Skeletal muscle tissue (tissue), 4 donors: ENCODE results near the gene CERS5. TPM values are rescaled to one million over a fixed set of nuclear protein-coding genes. Genes with fewer than 3 reads are reported as not detected.
A peak's percentile ranks its signal among the peaks of the same experiment; 100 is the strongest.

Experiments used
- H3K27ac ChIP-seq: one replicate; pipeline ENCODE4 v1.7.0; 2013; ENCODE audit warnings: mild to moderate bottlenecking, low read depth, low read length, inconsistent platforms
- H3K27me3 ChIP-seq, 3 donors: one replicate each; pipeline ENCODE4 v1.7.0; 2013; ENCODE audit warnings: low read length in 3 of 3; ENCODE audit not compliant: control insufficient read depth in 3 of 3, insufficient read depth in 3 of 3
- H3K36me3 ChIP-seq, 3 donors: one replicate each; pipeline ENCODE4 v1.7.0; 2013; ENCODE audit warnings: low read length in 3 of 3; ENCODE audit not compliant: control insufficient read depth in 3 of 3, insufficient read depth in 3 of 3
- H3K4me1 ChIP-seq, 3 donors: one replicate each; pipeline ENCODE4 v1.7.0; 2013; ENCODE audit warnings: low read length in 3 of 3, mild to moderate bottlenecking in 3 of 3; ENCODE audit not compliant: control insufficient read depth in 3 of 3, insufficient read depth in 3 of 3
- H3K4me3 ChIP-seq, 3 donors: one replicate each; pipeline ENCODE4 v1.7.0; 2013; ENCODE audit warnings: low read length in 3 of 3
- H3K9ac ChIP-seq, 3 donors: one replicate each; pipeline ENCODE4 v1.7.0; 2013; ENCODE audit warnings: low read length in 3 of 3, mild to moderate bottlenecking in 3 of 3, moderate library complexity in 2 of 3, low read depth in 1 of 3
- H3K9me3 ChIP-seq, 3 donors: one replicate each; pipeline ENCODE4 v1.7.0; 2013; ENCODE audit warnings: low read length in 3 of 3; ENCODE audit not compliant: control insufficient read depth in 3 of 3
- total RNA-seq: library from RNA; depleted of rRNA; stranded (reverse); fragments of >200 nt; gene quantifications from one replicate; pipeline ENCODE4 v1.2.3, GENCODE V29; 2014
- donor health status: Osteomylitis.

CERS5 gene
- total RNA-seq, 1 donor from 2014 or later = 43.8 TPM

DNA sequence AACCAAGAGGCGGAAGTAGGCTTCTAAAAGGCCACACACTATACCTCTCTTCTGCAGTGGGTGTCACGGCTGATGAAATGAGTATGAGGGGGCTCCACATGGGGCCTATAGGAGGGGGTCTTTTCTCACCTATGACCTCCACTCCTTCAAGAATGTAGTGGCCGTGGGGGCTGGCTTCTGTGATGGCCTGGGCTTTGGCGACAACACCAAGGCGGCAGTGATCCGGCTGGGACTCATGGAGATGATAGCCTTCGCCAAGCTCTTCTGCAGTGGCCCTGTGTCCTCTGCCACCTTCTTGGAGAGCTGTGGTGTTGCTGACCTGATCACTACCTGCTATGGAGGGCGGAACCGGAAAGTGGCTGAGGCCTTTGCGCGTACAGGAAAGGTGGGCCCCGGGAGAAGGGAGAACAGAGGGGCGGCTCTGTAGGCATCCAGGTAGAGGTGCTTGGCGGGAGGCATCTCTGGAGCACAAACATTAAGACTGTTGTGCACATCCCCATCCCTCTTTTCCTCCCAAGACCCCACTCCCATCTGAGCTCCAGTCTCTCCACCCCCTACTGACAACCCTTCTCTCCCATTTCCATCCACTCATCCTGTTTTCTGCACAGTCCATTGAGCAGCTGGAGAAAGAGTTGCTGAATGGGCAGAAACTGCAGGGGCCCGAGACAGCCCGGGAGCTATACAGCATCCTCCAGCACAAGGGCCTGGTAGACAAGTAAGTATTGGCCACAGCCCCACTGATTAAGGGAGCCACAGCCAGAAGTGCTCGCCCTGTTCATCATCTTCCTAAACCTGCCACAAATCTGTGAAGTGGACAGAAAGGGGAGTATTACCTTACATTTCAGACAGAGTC lies 59.5 kb downstream of the CERS5 start:
- peaks cover 18 to 32% (median 26%) of the 10 kb centered on the region in 3 donors for H3K36me3 ChIP-seq
- H3K9me3 ChIP-seq = no peaks in the 10 kb centered on the region
- peak overlapping the region in 1 of 3 donors; percentile 4 for H3K4me3 ChIP-seq
- H3K4me1 ChIP-seq = peaks cover 76 to 93% (median 89%) of the 10 kb centered on the region in 3 donors
- H3K9ac ChIP-seq = peak overlapping the region in 1 of 3 donors; percentile 89
- peak overlapping the region; percentile 25 for H3K27ac ChIP-seq
- H3K27me3 ChIP-seq = no peaks in the 10 kb centered on the region

DNA sequence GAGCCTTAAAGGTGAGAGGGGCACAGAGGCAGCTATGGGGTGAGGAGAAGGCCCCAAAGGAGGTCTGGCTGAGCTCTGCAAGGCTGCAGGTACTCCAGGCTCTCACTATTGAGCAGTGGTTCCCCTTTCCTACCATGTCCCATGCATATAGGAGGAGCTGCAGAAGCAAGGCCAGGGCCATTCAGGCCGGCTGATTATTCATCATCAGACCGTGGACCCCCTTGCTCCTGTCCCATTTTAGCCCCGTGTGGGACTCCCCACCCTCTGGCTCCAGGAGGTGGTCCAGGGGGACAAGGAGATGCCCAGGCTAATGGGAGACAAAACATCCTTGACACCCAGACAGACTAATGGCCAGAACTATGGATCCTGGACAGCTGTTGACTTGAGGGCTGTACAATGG lies 60.3 kb downstream of the CERS5 start:
- Histone ChIP-seq H3K9me3 (no peaks in the 10 kb centered on the region), H3K27me3 (no peaks in the 10 kb centered on the region), H3K9ac (peak overlapping the region in 2 of 3 donors; percentile 10 to 89), H3K27ac (no peak overlapping the region), H3K4me3 (peak overlapping the region; percentile 45 to 88 (median 86)), H3K4me1 (peaks cover 84 to 93% (median 90%) of the 10 kb centered on the region in 3 donors), H3K36me3 (peaks cover 18 to 29% (median 26%) of the 10 kb centered on the region in 3 donors)

DNA sequence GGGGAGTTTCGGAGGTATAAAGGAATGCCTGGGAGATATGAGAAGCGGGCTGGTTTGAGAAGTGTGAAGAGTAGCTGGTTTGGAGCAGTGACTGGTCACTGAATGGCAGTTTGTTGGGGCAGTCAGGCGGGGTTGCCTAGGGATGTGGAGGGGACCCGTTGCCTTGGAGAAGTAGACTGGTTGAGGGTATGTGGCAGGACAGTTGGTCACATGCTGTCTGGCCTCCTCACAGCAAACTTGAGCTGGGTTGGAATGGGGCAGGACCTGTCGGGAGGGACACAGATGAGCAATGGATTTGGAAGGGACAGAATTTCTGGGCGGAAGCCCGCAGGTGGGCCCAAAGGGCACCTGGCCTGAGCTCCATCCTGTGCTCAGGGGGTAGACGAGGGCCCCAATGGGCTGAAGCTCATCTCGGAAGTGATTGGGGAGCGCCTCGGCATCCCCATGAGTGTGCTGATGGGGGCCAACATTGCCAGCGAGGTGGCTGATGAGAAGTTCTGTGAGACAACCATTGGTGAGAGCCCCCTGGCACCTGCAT lies 61.2 kb downstream of the CERS5 start:
- peaks cover 21 to 32% (median 29%) of the 10 kb centered on the region in 3 donors for H3K36me3 ChIP-seq
- H3K4me1 ChIP-seq = peaks cover 81 to 91% (median 87%) of the 10 kb centered on the region in 3 donors
- H3K4me3 ChIP-seq = peak overlapping the region; percentile 86 to 94 (median 88)
- H3K9ac ChIP-seq = peak overlapping the region; percentile 83 to 89 (median 84)
- no peaks in the 10 kb centered on the region for H3K9me3 ChIP-seq
- no peaks in the 10 kb centered on the region for H3K27me3 ChIP-seq
- H3K27ac ChIP-seq = peak overlapping the region; percentile 90

DNA sequence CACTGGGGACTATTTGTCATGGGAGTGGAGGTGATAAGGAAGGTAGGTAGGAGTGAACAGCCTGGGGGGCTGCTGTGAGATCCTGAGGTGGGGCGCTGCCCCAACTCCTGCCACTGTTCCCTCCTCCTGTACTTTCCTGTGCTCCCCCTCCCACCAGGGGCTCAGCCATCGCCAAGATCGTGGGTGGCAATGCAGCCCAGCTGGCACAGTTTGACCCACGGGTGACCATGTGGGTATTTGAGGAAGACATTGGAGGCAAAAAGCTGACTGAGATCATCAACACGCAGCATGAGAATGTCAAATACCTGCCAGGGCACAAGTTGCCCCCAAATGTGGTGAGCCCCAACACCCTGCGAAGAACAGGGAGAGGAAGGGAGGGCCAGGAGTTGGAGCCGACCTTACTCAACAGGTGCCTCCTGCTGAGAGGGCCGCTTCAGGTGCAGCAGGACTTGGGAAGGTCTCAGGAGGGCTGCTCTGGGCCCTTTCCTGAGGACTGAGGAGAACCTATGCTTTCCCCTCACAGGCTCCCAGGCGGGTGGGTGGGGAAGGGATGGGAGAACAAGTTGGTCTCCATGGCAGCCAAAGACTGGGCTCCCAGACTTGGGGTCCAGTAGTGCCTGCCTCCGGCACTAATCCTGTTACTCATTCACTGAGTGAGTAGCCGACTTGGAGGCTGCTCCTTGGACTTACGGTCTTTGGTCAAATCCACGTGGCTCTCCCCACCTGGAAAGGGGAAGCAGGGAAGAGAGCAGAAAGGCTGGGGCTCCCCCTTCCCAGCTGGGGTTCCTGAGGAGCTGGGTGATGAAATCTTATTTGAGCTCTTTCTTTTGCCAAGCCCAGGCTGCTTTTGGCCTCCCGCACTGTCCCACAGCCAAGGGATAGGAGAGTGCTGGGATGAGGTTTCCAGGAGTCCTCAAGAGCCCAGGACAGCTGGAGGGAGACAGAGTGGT lies 62.5 kb downstream of the CERS5 start:
- H3K9me3 ChIP-seq = no peaks in the 10 kb centered on the region
- peak overlapping the region; percentile 84 to 95 (median 89) for H3K9ac ChIP-seq
- peak overlapping the region; percentile 90 for H3K27ac ChIP-seq
- H3K36me3 ChIP-seq = peaks cover 31 to 44% (median 35%) of the 10 kb centered on the region in 3 donors
- no peaks in the 10 kb centered on the region for H3K27me3 ChIP-seq
- H3K4me3 ChIP-seq = peak overlapping the region; percentile 86 to 94 (median 88)
- peaks cover 69 to 79% (median 74%) of the 10 kb centered on the region in 3 donors for H3K4me1 ChIP-seq

DNA sequence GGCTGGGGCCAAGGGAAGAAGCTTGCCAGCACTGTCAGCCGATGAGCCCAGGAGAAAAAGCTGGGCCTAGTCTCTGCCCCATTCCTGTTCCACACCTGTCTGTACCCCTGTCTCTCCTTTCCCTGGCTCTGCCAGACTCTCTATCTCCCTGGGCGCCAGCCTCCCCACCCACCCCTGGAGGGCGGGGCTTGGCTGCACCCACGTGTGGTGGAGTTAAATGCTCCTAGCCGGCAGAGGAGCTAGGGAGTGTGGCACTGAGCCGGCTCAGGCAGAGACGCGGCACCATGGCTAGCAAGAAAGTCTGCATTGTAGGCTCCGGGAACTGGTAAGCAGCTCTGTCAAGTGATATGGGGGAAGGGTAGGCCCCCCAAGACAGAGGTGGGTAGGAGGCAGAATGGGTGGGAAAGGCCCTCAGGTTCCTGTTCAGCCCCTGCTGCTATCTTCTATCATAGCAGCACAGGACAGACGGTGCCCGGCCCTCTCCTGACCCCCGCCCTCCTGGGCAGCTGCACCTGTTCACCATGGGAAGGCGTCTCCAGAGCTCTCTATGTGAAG lies 63.3 kb downstream of the CERS5 start, which contains the start of gene GPD1:
TSS of gene GPD1 (plus strand) at position 242 of the 555 bp plus-strand sequence. CDS start at position 285, 43 bp downstream.
- H3K27me3 ChIP-seq = no peaks in the 10 kb centered on the region
- peak within 1 kb of the TSS; percentile 84 to 95 (median 89) for H3K9ac ChIP-seq
- H3K4me1 ChIP-seq = peaks cover 61 to 71% (median 66%) of the 10 kb centered on the region in 3 donors
- peak within 1 kb of the TSS; percentile 90 for H3K27ac ChIP-seq
- H3K36me3 ChIP-seq = peaks cover 39 to 49% (median 40%) of the 10 kb centered on the region in 3 donors
- H3K4me3 ChIP-seq = peak within 1 kb of the TSS; percentile 86 to 94 (median 88)
- no peaks in the 10 kb centered on the region for H3K9me3 ChIP-seq

DNA sequence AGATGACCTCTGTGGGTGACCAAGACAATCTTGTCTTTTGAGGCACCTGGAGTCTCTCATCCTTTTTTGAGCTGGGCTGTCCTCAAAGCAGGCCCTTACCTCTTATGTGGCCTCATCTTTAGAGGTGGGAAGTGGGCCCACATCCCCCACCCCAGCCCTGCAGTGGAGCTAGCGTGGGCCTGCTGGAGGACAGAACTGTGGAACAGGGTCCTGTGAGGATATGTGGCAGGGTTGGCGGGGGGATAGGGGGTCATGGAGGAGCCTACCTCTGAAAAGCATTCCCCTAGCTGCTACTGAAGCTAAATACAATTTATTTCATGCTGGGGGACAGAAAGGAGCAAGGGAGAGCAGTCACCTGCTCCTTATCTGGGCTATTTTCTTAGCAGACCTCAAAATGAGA lies 63.8 kb downstream of the CERS5 start:
- Histone ChIP-seq H3K4me3 (peak overlapping the region in 2 of 3 donors; percentile 29 to 88), H3K9me3 (no peaks in the 10 kb centered on the region), H3K9ac (peak overlapping the region in 2 of 3 donors; percentile 84 to 89), H3K4me1 (peaks cover 57 to 67% (median 61%) of the 10 kb centered on the region in 3 donors), H3K36me3 (peaks cover 41 to 51% (median 44%) of the 10 kb centered on the region in 3 donors), H3K27me3 (no peaks in the 10 kb centered on the region), H3K27ac (peak overlapping the region; percentile 90)

DNA sequence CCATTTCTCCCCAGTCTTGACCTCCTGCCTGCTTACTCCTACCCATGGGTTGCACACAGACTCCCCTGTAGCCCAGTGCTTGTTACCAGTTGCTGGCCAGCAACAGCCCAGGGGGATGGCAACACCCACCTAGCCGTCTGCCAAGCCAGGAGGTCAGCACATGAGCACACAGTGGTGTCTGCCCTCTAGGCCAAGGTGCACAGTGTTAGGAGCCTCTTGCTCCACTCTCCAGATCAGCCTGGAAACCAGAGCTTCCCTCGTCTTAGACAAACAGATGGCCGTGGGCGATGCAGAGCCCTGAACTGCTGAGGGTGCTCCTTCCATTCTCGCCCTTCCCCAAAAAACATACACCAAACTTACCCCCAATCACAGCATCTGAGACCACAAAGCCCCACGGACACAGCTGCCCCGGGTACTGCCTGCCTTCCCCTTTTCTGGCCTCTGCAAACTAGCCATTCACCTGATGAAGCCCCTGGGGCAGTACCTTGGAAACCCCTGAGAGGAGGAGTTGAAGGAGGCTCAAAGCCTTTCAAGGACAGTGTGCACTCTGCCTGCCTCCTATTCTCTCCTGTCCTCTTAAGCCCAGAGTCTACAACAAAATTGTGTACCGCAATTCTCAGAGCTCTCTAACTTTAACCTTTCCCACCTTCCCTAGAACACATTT lies 64.4 kb downstream of the CERS5 start:
- peak overlapping the region; percentile 90 for H3K27ac ChIP-seq

DNA sequence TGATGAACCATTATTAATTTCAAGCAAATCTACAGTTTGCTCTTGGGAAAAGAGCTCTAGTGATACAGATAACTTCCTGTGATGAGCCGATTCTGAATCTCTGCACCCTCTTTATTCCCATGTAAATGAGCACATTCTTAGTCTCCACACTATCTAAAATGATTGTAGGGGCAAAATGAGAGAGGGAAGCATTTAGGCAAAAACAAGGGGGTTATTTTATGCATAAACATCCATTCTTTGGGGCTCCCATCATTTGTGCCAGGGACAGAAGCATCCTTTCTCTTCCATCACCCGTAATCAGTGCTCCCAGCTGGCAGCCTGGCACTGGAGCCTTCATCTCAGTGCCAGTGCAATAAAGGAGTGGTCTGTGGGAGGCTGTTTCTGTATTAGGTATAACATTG lies 65.0 kb downstream of the CERS5 start:
- Histone ChIP-seq H3K9ac (peak overlapping the region in 1 of 3 donors; percentile 6), H3K36me3 (peaks cover 38 to 46% (median 39%) of the 10 kb centered on the region in 3 donors), H3K27ac (peak overlapping the region; percentile 90), H3K27me3 (no peaks in the 10 kb centered on the region), H3K4me3 (no peak overlapping the region), H3K4me1 (peaks cover 44 to 55% (median 49%) of the 10 kb centered on the region in 3 donors), H3K9me3 (no peaks in the 10 kb centered on the region)

More for the DNA sequence above, 64.4 kb downstream of the CERS5 start:
- Histone ChIP-seq H3K4me3 (no peak overlapping the region), H3K27me3 (no peaks in the 10 kb centered on the region), H3K9ac (peak overlapping the region in 2 of 3 donors; percentile 20 to 89), H3K9me3 (no peaks in the 10 kb centered on the region), H3K4me1 (peaks cover 51 to 61% (median 55%) of the 10 kb centered on the region in 3 donors), H3K36me3 (peaks cover 42 to 51% (median 44%) of the 10 kb centered on the region in 3 donors)
